Measurements from ENCODE around the gene KCNA3.

KCNA3 gene

GRCh38 chr1:110686188-110686587 is 11.4 kb upstream of the KCNA3 start:
- no peak for DNase-seq (ENCODE audit: low read depth)
- H3K4me3 ChIP-seq (ENCODE audit: control insufficient read depth, low read depth, low read length), result no peak overlapping the region
- TF ChIP-seq, protein P1, sequence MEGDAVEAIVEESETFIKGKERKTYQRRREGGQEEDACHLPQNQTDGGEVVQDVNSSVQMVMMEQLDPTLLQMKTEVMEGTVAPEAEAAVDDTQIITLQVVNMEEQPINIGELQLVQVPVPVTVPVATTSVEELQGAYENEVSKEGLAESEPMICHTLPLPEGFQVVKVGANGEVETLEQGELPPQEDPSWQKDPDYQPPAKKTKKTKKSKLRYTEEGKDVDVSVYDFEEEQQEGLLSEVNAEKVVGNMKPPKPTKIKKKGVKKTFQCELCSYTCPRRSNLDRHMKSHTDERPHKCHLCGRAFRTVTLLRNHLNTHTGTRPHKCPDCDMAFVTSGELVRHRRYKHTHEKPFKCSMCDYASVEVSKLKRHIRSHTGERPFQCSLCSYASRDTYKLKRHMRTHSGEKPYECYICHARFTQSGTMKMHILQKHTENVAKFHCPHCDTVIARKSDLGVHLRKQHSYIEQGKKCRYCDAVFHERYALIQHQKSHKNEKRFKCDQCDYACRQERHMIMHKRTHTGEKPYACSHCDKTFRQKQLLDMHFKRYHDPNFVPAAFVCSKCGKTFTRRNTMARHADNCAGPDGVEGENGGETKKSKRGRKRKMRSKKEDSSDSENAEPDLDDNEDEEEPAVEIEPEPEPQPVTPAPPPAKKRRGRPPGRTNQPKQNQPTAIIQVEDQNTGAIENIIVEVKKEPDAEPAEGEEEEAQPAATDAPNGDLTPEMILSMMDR (IDR thresholded peaks at IDR 0.05; ENCODE audit: control insufficient read depth, insufficient read depth, low read depth, low read length, missing control alignments), result no peak

GRCh38 chr1:110684491-110684890 is 9.8 kb upstream of the KCNA3 start:
- no peak for DNase-seq (ENCODE audit: low read depth)
- no peak overlapping the region for H3K4me3 ChIP-seq (ENCODE audit: control insufficient read depth, low read depth, low read length)
- TF ChIP-seq, protein P1 (IDR thresholded peaks at IDR 0.05; ENCODE audit: control insufficient read depth, insufficient read depth, low read depth, low read length, missing control alignments), result no peak

- H3K4me3 ChIP-seq (ENCODE audit: control insufficient read depth, low read depth, low read length), result no peak overlapping the region
- TF ChIP-seq, protein P1 (IDR thresholded peaks at IDR 0.05; ENCODE audit: control insufficient read depth, insufficient read depth, low read depth, low read length, missing control alignments), result no peak
- DNase-seq (ENCODE audit: low read depth), result no peak
Observed at GRCh38 chr1:110682898-110683297, 8.2 kb upstream of the KCNA3 start.

- TF ChIP-seq, protein P1 (IDR thresholded peaks at IDR 0.05; ENCODE audit: control insufficient read depth, insufficient read depth, low read depth, low read length, missing control alignments), result no peak
Observed at GRCh38 chr1:110680036-110680735, 5.4 kb upstream of the KCNA3 start.

GRCh38 chr1:110677526-110677925 is 2.8 kb upstream of the KCNA3 start:
- DNase-seq (ENCODE audit: low read depth), result no peak
- TF ChIP-seq, protein P1 (IDR thresholded peaks at IDR 0.05; ENCODE audit: control insufficient read depth, insufficient read depth, low read depth, low read length, missing control alignments), result no peak
- no peak overlapping the region for H3K4me3 ChIP-seq (ENCODE audit: control insufficient read depth, low read depth, low read length)

More at GRCh38 chr1:110680036-110680735, 5.4 kb upstream of the KCNA3 start:
- DNase-seq (ENCODE audit: low read depth), result no peak
- no peak overlapping the region for H3K4me3 ChIP-seq (ENCODE audit: control insufficient read depth, low read depth, low read length)

DNA sequence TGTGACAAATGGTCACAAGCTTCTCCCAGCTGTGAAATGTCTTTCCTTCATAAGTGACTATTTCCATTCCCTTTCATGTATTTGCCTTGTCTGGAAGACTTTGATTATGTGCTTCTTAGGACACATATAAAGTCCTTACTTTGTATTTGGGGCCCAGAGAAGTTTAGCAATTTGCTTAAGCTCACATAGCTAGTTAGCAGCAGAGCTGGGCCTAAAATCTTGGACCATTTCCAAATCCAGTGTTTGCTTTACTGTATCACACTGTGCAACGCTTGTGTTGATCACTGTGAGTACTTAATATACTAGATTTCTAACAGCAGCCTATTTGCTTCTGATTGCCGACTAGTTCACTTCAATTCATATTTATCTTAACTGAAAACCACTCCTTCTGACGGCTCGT is 2.2 kb upstream of the KCNA3 start:
- TF ChIP-seq, protein P1 (IDR thresholded peaks at IDR 0.05; ENCODE audit: control insufficient read depth, insufficient read depth, low read depth, low read length, missing control alignments), result no peak
- no peak overlapping the region for H3K4me3 ChIP-seq (ENCODE audit: control insufficient read depth, low read depth, low read length)
- no peak for DNase-seq (ENCODE audit: low read depth)
